Measurements from ENCODE around the gene GALNTL6. TPM values are rescaled to one million over a fixed set of nuclear protein-coding genes. Genes with fewer than 3 reads are reported as not detected.

Gene GALNTL6
- total RNA-seq, 1 donor from 2014 or later = not detected

DNA sequence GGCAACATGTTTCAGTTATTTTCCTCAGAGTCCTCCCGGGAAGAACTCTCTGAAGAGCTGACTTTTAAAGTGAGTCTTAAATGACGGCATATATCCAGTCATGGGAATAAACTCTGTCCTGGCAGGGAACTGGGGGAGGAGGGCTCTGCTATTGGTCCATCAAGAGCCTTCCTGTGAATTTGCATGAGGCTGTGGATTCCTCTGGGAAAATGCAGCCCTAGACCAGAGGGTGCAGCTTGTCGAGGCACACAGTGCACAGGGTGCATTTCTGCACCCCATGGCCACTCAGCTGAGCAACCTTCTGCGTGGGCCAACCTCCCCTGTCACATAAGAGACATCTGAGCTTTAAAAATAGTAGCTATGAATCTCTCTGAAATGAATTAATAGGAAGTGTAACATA, 360.0 kb downstream of the GALNTL6 start:
- intact Hi-C loops (cut with micrococcal nuclease) = no loop called here
- no peaks in the 10 kb centered on the region for H3K4me1 Mint-ChIP-seq
- H3K36me3 Mint-ChIP-seq (ENCODE audit: low read depth) = no peaks in the 10 kb centered on the region
- H3K27me3 Mint-ChIP-seq = no peaks in the 10 kb centered on the region
- DNase-seq = no peak
- no peak overlapping the region for H3K27ac Mint-ChIP-seq
- H3K9me3 Mint-ChIP-seq = no peaks in the 10 kb centered on the region
- H3K4me3 Mint-ChIP-seq = no peak overlapping the region

DNA sequence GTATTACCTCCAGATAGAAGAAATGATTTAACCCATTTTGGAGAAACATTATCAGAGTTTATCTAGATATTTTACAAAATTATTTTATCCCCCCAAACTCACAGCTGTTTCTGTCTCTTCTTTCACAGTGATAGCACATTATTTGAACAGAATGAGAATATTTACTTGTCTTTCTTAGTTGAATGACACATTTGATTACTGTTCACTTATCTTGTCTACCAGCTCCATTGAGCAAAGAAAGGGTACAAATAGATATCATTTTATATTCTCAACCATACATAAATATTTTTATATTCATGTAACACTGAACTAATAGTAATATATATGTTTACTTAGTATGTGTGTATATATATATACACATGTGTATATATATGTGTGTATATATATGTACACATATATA, 364.2 kb downstream of the GALNTL6 start:
- no peak for DNase-seq
- no peak overlapping the region for H3K4me3 Mint-ChIP-seq
- H3K36me3 Mint-ChIP-seq (ENCODE audit: low read depth) = no peaks in the 10 kb centered on the region
- no peaks in the 10 kb centered on the region for H3K27me3 Mint-ChIP-seq
- H3K9me3 Mint-ChIP-seq = no peaks in the 10 kb centered on the region
- H3K27ac Mint-ChIP-seq = no peak overlapping the region
- no peaks in the 10 kb centered on the region for H3K4me1 Mint-ChIP-seq
- intact Hi-C loops (cut with micrococcal nuclease) = no loop called here

DNA sequence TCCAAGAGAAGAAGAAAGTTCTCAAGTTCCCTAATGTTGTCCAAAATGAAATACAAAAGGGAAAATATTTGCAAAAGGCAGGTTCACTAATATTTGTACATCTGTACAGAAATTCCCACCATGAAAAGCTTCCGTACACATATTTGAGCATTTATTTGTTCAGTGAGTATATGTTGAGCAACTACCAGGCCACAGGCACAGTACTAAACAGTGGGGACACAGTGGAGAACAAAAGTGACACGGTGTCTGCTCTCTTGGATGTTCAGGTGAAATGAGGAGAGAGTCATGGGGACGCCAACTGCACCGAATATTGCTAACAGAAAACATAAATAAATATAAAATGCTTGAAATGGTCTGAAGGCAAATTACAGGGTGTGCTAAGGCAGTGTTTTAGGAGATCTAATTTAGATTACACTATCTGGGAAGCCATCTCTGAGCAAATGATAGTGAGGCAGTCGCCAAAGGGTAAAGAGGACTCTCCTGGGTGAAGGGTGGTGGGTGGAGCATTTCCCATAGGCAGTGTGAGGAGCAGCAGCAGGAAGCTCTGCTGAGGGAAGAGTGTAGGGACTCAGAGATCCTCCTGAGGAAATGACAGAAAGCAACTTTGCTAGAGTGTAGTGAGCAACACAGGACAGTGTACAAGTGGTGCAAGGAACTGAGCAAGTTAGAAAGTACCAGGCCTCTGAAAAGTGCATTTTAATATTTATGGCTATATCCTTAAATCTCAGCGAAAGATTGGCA, 375.2 kb downstream of the GALNTL6 start:
- H3K4me1 Mint-ChIP-seq = no peaks in the 10 kb centered on the region
- DNase-seq = no peak
- H3K27ac Mint-ChIP-seq = no peak overlapping the region
- no peak overlapping the region for H3K4me3 Mint-ChIP-seq
- intact Hi-C loops (cut with micrococcal nuclease) = no loop called here
- no peaks in the 10 kb centered on the region for H3K9me3 Mint-ChIP-seq
- no peaks in the 10 kb centered on the region for H3K27me3 Mint-ChIP-seq
- no peaks in the 10 kb centered on the region for H3K36me3 Mint-ChIP-seq (ENCODE audit: low read depth)

DNA sequence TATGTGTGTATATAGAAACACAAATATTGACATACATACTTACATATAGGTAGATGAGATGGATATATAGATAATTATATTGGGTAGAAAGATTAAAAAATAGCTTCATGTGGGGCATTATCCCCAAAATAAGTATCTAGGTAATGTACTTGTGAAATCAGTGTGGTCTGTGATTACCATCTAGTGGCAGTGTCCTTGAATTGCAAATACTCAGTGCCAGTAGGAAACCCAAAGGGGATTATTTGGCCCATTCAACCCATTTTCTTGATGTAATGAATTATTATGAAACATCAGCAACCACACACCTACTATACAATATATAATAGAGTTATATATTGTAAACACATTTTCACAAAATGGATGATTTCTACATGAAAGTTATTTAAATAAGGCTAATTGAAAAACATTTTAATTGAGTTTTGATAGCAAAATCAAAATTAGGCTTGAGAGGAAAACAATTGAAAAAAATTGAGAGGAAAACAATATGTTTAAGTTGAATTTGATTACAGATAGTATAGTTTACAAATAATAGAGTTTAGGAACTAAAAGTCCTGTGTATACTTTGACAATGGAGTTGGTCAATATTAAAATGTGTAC, 389.4 kb downstream of the GALNTL6 start:
- intact Hi-C loops (cut with micrococcal nuclease) = no loop called here
- H3K27me3 Mint-ChIP-seq = no peaks in the 10 kb centered on the region
- no peaks in the 10 kb centered on the region for H3K4me1 Mint-ChIP-seq
- DNase-seq = no peak
- H3K4me3 Mint-ChIP-seq = no peak overlapping the region
- H3K27ac Mint-ChIP-seq = no peak overlapping the region
- H3K9me3 Mint-ChIP-seq = no peaks in the 10 kb centered on the region
- no peaks in the 10 kb centered on the region for H3K36me3 Mint-ChIP-seq (ENCODE audit: low read depth)

DNA sequence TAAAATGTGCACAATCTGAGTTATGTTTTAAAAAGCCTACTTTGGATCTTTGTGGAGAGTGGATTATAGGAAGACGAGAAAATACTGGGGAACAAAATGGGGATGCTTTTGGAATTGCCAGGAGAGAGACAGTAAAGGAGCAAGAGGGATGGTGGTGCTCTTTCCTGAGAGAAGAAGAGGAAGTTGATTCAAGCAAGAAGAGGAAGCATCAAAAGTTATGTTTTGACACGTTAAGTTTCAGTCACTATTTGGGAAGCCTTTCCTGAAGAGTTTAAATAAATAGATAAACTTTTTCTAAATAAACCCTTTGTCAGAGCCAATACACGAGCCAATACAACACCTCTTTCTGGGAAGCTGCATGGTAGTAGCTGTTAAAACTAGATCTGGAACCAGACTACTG, 394.1 kb downstream of the GALNTL6 start:
- no peak overlapping the region for H3K4me3 Mint-ChIP-seq

DNA sequence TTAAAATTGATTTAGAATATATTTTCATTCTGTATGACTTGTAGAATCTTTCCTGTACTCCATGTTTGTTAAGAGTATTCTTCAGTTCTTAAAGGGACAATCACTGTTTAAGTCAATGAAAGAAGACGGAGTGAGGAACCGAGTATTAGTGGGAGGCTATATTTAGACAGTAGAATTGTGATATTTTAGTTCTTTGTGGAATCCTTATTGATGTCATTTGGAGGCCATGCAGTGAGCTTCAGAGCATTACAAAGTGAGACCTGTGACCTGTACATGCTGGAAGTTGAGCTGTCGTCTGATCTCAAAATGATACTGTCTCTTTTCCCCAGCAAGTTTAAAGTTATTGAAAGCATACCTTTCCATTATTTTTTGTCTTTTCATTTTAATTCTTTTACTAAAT, 394.7 kb downstream of the GALNTL6 start:
- Mint-ChIP-seq H3K27ac (no peak overlapping the region), H3K9me3 (no peaks in the 10 kb centered on the region), H3K4me3 (no peak overlapping the region), H3K4me1 (no peaks in the 10 kb centered on the region), H3K27me3 (no peaks in the 10 kb centered on the region), H3K36me3 (ENCODE audit: low read depth) (no peaks in the 10 kb centered on the region)
- intact Hi-C loops (cut with micrococcal nuclease) = no loop called here
- no peak for DNase-seq

More for the DNA sequence above, 394.1 kb downstream of the GALNTL6 start:
- Mint-ChIP-seq H3K27me3 (no peaks in the 10 kb centered on the region), H3K9me3 (no peaks in the 10 kb centered on the region), H3K36me3 (ENCODE audit: low read depth) (no peaks in the 10 kb centered on the region), H3K27ac (no peak overlapping the region), H3K4me1 (no peaks in the 10 kb centered on the region)
- no peak for DNase-seq
- intact Hi-C loops (cut with micrococcal nuclease) = no loop called here

DNA sequence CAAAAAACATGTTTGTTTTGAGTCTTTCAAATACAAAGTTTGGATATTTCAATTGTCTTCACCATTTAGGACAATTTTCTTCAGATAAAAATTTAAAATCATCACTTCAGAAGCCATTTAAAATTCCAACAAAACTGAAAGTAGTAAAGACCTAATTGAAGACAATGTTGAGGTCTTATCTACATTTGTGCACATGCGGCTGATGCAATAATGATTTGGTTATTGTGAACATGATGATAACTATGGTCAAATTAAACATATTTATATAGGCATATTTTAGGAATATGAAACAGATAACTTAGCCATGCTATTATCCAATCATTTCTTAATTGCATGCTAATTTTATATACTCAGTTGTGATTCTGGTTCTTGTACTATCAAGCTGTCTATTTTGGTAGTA, 407.5 kb downstream of the GALNTL6 start:
- Mint-ChIP-seq H3K9me3 (no peaks in the 10 kb centered on the region), H3K4me3 (no peak overlapping the region), H3K4me1 (no peaks in the 10 kb centered on the region), H3K27ac (no peak overlapping the region), H3K36me3 (ENCODE audit: low read depth) (no peaks in the 10 kb centered on the region), H3K27me3 (no peaks in the 10 kb centered on the region)
- intact Hi-C loops (cut with micrococcal nuclease) = no loop called here
- DNase-seq = no peak

DNA sequence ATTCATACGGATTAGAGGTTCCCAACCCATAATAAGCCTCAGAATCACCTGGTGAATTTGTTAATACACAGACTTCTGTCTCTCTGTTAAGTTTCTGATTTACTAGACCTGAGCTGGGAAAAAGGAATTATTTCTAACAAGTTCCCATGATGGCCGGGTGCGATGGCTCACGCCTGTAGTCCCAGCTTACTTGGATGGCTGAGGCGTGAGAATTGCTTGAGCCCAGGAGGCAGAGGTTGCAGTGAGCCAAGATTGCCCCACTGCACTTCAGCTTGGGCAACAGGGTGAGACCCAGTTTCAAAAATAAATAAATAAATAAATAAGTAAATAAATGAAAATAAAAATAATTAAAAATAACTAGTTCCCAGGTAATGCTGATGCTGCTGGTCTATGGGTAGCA, 412.3 kb downstream of the GALNTL6 start:
- H3K9me3 Mint-ChIP-seq = no peaks in the 10 kb centered on the region
- H3K4me3 Mint-ChIP-seq = no peak overlapping the region
- no peaks in the 10 kb centered on the region for H3K4me1 Mint-ChIP-seq
- H3K27ac Mint-ChIP-seq = no peak overlapping the region
- H3K36me3 Mint-ChIP-seq (ENCODE audit: low read depth) = no peaks in the 10 kb centered on the region
- DNase-seq = no peak
- intact Hi-C loops (cut with micrococcal nuclease) = no loop called here
- no peaks in the 10 kb centered on the region for H3K27me3 Mint-ChIP-seq

DNA sequence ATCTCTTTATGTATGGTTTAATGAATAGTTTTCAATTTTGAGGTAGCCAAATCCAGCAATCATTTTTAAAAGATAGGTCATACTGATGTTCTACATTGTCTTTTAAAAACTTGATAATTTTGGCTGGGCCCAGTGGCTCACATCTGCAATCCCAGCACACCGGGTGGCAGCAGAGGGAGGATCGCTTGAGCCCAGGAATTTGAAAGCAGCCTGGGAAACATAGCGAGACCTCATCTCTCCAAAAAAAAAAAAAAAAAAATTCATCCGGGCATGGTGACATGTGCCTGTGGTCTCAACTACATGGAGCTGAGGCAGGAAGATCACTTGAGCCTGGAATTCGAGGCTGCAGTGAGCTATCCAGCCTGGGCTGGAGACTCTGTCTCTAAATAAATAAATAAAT, 419.8 kb downstream of the GALNTL6 start:
- intact Hi-C loops (cut with micrococcal nuclease) = no loop called here
- DNase-seq = no peak
- no peak overlapping the region for H3K4me3 Mint-ChIP-seq
- H3K27ac Mint-ChIP-seq = no peak overlapping the region
- no peaks in the 10 kb centered on the region for H3K4me1 Mint-ChIP-seq
- H3K9me3 Mint-ChIP-seq = no peaks in the 10 kb centered on the region
- no peaks in the 10 kb centered on the region for H3K36me3 Mint-ChIP-seq (ENCODE audit: low read depth)
- H3K27me3 Mint-ChIP-seq = no peaks in the 10 kb centered on the region

DNA sequence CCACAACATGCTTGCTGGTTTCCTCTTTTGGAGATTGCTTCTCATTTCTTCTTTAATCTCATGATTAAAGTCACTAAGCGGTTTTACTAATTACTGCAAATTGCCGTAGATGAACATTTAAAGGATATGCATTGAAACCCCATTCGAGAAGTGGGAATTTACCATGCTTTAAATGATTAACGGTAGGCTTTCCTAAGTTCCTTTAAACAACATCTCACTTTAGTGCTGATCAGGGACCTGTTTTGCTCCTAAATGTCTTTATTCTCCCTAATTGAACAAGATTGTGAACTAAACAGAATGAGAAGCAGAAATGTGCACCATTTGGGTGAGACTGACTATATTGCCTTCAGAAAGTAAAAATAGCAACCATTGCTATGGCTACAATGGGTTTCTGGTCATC, 430.3 kb downstream of the GALNTL6 start:
- intact Hi-C loops (cut with micrococcal nuclease) = no loop called here
- Mint-ChIP-seq H3K4me1 (no peaks in the 10 kb centered on the region), H3K27ac (no peak overlapping the region), H3K9me3 (no peaks in the 10 kb centered on the region), H3K27me3 (no peaks in the 10 kb centered on the region), H3K4me3 (no peak overlapping the region), H3K36me3 (ENCODE audit: low read depth) (no peaks in the 10 kb centered on the region)
- no peak for DNase-seq

DNA sequence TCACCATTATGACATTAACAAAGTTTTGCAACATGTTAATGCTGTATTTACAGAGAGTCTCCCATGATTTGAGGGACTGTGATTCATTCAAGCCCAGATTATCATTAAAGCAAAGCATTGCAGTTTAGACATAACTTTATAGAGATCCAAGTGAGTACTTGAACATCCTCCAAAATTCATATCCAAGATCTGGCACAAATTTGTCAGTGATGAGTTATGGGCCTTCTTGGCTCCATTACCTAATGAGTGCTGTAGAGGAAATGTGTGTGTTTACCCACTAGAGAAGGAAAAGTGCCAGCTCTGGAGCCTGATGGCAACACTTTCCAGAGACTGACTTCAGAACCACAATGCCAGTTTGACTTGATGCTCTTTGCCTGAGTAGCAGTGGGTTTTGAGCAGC, 432.3 kb downstream of the GALNTL6 start:
- H3K4me3 Mint-ChIP-seq = no peak overlapping the region
- intact Hi-C loops (cut with micrococcal nuclease) = no loop called here
- no peaks in the 10 kb centered on the region for H3K27me3 Mint-ChIP-seq
- H3K27ac Mint-ChIP-seq = no peak overlapping the region
- H3K9me3 Mint-ChIP-seq = peaks cover 1% of the 10 kb centered on the region
- DNase-seq = no peak
- H3K36me3 Mint-ChIP-seq (ENCODE audit: low read depth) = no peaks in the 10 kb centered on the region
- no peaks in the 10 kb centered on the region for H3K4me1 Mint-ChIP-seq

DNA sequence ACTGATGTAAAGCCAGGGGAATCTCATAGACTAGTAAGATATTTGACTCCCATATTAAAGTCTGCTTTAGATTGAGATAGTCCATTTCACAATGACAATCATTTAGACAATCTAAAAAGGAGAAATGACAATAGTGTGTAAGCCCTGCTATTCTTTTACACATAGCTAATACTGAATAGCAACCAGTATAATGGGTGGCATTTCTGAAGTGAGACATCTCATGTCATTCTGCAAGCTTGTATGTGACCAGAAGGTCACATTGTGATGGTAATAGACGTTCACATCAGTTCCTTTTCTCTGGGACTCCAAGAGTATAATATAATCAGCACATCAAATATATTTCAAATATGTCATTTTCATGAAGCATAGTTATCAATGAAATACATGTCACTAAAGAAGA, 440.2 kb downstream of the GALNTL6 start:
- H3K4me3 Mint-ChIP-seq = no peak overlapping the region
- no peaks in the 10 kb centered on the region for H3K4me1 Mint-ChIP-seq
- intact Hi-C loops (cut with micrococcal nuclease) = no loop called here
- no peak for DNase-seq
- H3K36me3 Mint-ChIP-seq (ENCODE audit: low read depth) = no peaks in the 10 kb centered on the region
- H3K27me3 Mint-ChIP-seq = no peaks in the 10 kb centered on the region
- H3K27ac Mint-ChIP-seq = no peak overlapping the region
- peaks cover 3% of the 10 kb centered on the region for H3K9me3 Mint-ChIP-seq

DNA sequence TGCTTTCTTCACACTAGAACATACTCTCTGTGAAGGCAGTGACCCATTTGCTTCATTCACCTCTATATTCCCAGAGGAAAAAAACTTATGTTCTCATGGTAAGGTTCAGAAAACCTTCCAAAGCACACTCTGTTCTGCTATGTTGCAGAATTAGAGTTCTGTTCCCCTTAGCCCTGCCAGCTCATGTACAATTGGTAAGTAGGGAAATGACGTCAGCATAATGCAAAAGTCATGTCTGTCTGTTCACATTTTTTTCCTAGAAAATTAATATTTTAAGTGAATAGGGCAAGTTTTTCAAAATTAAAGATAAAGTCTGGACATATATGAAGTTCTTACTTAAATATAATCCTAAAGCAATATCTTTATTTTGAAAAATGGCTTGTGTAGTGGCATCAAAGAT, 443.6 kb downstream of the GALNTL6 start:
- no peaks in the 10 kb centered on the region for H3K36me3 Mint-ChIP-seq (ENCODE audit: low read depth)
- H3K27ac Mint-ChIP-seq = no peak overlapping the region
- intact Hi-C loops (cut with micrococcal nuclease) = no loop called here
- no peaks in the 10 kb centered on the region for H3K4me1 Mint-ChIP-seq
- no peaks in the 10 kb centered on the region for H3K9me3 Mint-ChIP-seq
- H3K4me3 Mint-ChIP-seq = no peak overlapping the region
- DNase-seq = no peak
- H3K27me3 Mint-ChIP-seq = no peaks in the 10 kb centered on the region

DNA sequence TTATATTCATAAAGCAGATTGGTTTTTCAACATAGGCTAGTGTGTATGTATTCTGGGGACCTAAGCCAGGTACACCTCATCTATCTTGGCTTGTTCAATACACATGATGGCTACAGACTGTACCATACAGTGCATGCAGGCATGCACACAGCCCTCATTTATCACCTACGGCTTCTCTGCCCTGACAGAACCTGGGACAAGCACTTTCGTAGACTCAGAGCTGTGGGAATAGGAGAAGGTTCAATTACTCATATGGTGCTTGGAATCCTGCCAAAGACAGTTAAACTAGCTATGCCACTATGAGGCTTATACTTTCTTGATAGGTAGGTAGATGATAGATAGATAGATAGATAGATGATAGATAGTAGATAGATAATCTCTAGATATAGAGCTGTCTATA, 457.2 kb downstream of the GALNTL6 start:
- intact Hi-C loops (cut with micrococcal nuclease) = no loop called here
- Mint-ChIP-seq H3K4me3 (no peak overlapping the region), H3K4me1 (no peaks in the 10 kb centered on the region), H3K27me3 (no peaks in the 10 kb centered on the region), H3K36me3 (ENCODE audit: low read depth) (no peaks in the 10 kb centered on the region), H3K27ac (no peak overlapping the region), H3K9me3 (no peaks in the 10 kb centered on the region)
- DNase-seq = no peak

DNA sequence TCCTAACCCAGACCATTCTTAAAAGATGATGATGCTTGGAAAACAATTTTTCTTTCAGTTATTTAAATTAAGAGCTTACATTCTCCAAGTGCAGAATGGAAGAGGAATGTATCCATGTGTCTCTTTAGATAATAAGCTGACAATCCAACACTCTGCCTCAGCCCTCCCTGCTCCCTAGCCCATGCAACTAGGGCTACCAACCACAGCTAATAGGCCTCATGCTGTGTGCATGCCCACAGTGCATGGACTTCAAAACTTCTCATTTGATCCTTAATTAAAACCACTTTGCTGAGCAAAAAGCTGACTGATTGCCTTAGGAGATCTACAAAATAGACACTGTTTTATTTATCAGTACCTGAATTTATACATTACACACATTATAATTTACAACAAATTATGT, 473.9 kb downstream of the GALNTL6 start:
- Mint-ChIP-seq H3K36me3 (ENCODE audit: low read depth) (no peaks in the 10 kb centered on the region), H3K27me3 (no peaks in the 10 kb centered on the region), H3K9me3 (no peaks in the 10 kb centered on the region), H3K27ac (no peak overlapping the region), H3K4me3 (no peak overlapping the region), H3K4me1 (no peaks in the 10 kb centered on the region)
- no peak for DNase-seq
- intact Hi-C loops (cut with micrococcal nuclease) = no loop called here

Measured in activated CD4-positive, alpha-beta T cell treated with anti-CD3 and anti-CD28 coated beads, Interleukin-2, amount 10 ng/mL, durations not matched to agents 24 days and 14 days (primary cell).